HG03342 (cell line): Measurements from ENCODE around the gene SLIT3.

Experiments
- ATAC-seq: cut with Tn5 transposase; IDR thresholded peaks from one replicate; pipeline ENCODE4 v1.9.1; 2021; ENCODE audit warnings: mild to moderate bottlenecking, moderate library complexity; ENCODE audit not compliant: unreplicated experiment

Gene SLIT3

GRCh38 chr5:168819004-168819621 is 481.8 kb downstream of the SLIT3 start:
- no peak for ATAC-seq

GRCh38 chr5:168818558-168818957 is 482.4 kb downstream of the SLIT3 start:
- no peak for ATAC-seq

- no peak for ATAC-seq
These were observed 483.3 kb downstream of the SLIT3 start for GRCh38 chr5:168817591-168817990.

- no peak for ATAC-seq
These were observed 484.3 kb downstream of the SLIT3 start for GRCh38 chr5:168816661-168817060.

GRCh38 chr5:168813184-168813968 is 487.6 kb downstream of the SLIT3 start:
- ATAC-seq, result no peak

- ATAC-seq, result no peak
These were observed 490.3 kb downstream of the SLIT3 start for GRCh38 chr5:168810641-168811040.

GRCh38 chr5:168809218-168809617 is 491.7 kb downstream of the SLIT3 start:
- ATAC-seq, result no peak

- no peak for ATAC-seq
These were observed 492.8 kb downstream of the SLIT3 start for GRCh38 chr5:168808051-168808616.

- no peak for ATAC-seq
These were observed 493.7 kb downstream of the SLIT3 start for GRCh38 chr5:168807287-168807686.

- ATAC-seq, result no peak
These were observed 497.4 kb downstream of the SLIT3 start for GRCh38 chr5:168803541-168803940.

GRCh38 chr5:168802337-168802736 is 498.6 kb downstream of the SLIT3 start:
- peak; percentile 48 for ATAC-seq

GRCh38 chr5:168801567-168801966 is 499.4 kb downstream of the SLIT3 start:
- no peak for ATAC-seq

- ATAC-seq, result no peak
These were observed 500.2 kb downstream of the SLIT3 start for GRCh38 chr5:168800701-168801100.

GRCh38 chr5:168798065-168799023 is 502.6 kb downstream of the SLIT3 start:
- ATAC-seq, result no peak

GRCh38 chr5:168796593-168797580 is 504.1 kb downstream of the SLIT3 start:
- ATAC-seq, result no peak

GRCh38 chr5:168796000-168796399 is 504.9 kb downstream of the SLIT3 start:
- ATAC-seq, result no peak

GRCh38 chr5:168793841-168794837 is 506.8 kb downstream of the SLIT3 start:
- no peak for ATAC-seq

- no peak for ATAC-seq
These were observed 508.3 kb downstream of the SLIT3 start for GRCh38 chr5:168792678-168793077.
